Measurements from ENCODE around the gene LY6G6C. TPM values are rescaled to one million over a fixed set of nuclear protein-coding genes. Genes with fewer than 3 reads are reported as not detected.
A peak's percentile ranks its signal among the peaks of the same experiment; 100 is the strongest.

LY6G6C gene
- total RNA-seq, 1 donor from 2014 or later = 0.66 TPM

- H3K36me3 Mint-ChIP-seq (ENCODE audit: low read depth, unreplicated experiment) = peaks cover 21% of the 10 kb centered on the region
- Histone ChIP-seq H3K9me3 (ENCODE audit: insufficient read depth, low read depth, low read length) (no peaks in the 10 kb centered on the region), H3K36me3 (ENCODE audit: insufficient read depth, low read length) (peaks cover 7% of the 10 kb centered on the region), H3K27ac (ENCODE audit: low read depth, low read length) (no peak overlapping the region), H3K27me3 (ENCODE audit: insufficient read depth, low read length) (no peaks in the 10 kb centered on the region), H3K4me3 (ENCODE audit: insufficient read depth, low read depth, low read length) (no peak overlapping the region), H3K9ac (ENCODE audit: low read length) (no peak overlapping the region), H4K20me1 (ENCODE audit: insufficient read depth, low read length) (peaks cover under 1% of the 10 kb centered on the region), H3K79me2 (ENCODE audit: insufficient read depth, low read length) (no peaks in the 10 kb centered on the region), H3K4me1 (ENCODE audit: insufficient read depth, low read length) (no peaks in the 10 kb centered on the region), H3K4me2 (ENCODE audit: low read length) (no peak overlapping the region), H2AFZ (ENCODE audit: low read depth, low read length) (no peak overlapping the region)
- H3K4me3 Mint-ChIP-seq (ENCODE audit: unreplicated experiment) = no peak overlapping the region
- TF ChIP-seq CTCF (IDR thresholded peaks at IDR 0.05; ENCODE audit: insufficient read depth, low read depth, low read length) = no peak
- no peak for TF ChIP-seq EZH2 (IDR thresholded peaks at IDR 0.05; ENCODE audit: insufficient read depth, low read length)
- H3K27ac Mint-ChIP-seq (ENCODE audit: unreplicated experiment) = no peak overlapping the region
- FAIRE-seq = no peak
- H3K9me3 Mint-ChIP-seq (ENCODE audit: unreplicated experiment) = peaks cover 7% of the 10 kb centered on the region
- no peak for DNase-seq (ENCODE audit: low read depth)
- peaks cover 4% of the 10 kb centered on the region for H3K4me1 Mint-ChIP-seq (ENCODE audit: low read depth, unreplicated experiment)
- peaks cover 19% of the 10 kb centered on the region for H3K27me3 Mint-ChIP-seq (ENCODE audit: low read depth, unreplicated experiment)
Observed at GRCh38 chr6:31722173-31722572, 627 bp upstream of the LY6G6C start.

GRCh38 chr6:31720196-31720770 lies 1.3 kb downstream of the LY6G6C start:
- H3K9me3 ChIP-seq (ENCODE audit: insufficient read depth, low read depth, low read length) = no peaks in the 10 kb centered on the region
- FAIRE-seq = no peak
- no peak for DNase-seq (ENCODE audit: low read depth)
- H3K27ac ChIP-seq (ENCODE audit: low read depth, low read length) = no peak overlapping the region
- H4K20me1 ChIP-seq (ENCODE audit: insufficient read depth, low read length) = no peaks in the 10 kb centered on the region
- no peak overlapping the region for H3K4me3 Mint-ChIP-seq (ENCODE audit: unreplicated experiment)
- no peaks in the 10 kb centered on the region for H3K79me2 ChIP-seq (ENCODE audit: insufficient read depth, low read length)
- no peak overlapping the region for H3K4me2 ChIP-seq (ENCODE audit: low read length)
- no peak overlapping the region for H3K9ac ChIP-seq (ENCODE audit: low read length)
- peaks cover 12% of the 10 kb centered on the region for H3K36me3 Mint-ChIP-seq (ENCODE audit: low read depth, unreplicated experiment)
- no peak overlapping the region for H3K27ac Mint-ChIP-seq (ENCODE audit: unreplicated experiment)
- H2AFZ ChIP-seq (ENCODE audit: low read depth, low read length) = no peak overlapping the region
- peaks cover 4% of the 10 kb centered on the region for H3K4me1 Mint-ChIP-seq (ENCODE audit: low read depth, unreplicated experiment)
- no peaks in the 10 kb centered on the region for H3K27me3 ChIP-seq (ENCODE audit: insufficient read depth, low read length)
- peaks cover 19% of the 10 kb centered on the region for H3K27me3 Mint-ChIP-seq (ENCODE audit: low read depth, unreplicated experiment)
- no peaks in the 10 kb centered on the region for H3K36me3 ChIP-seq (ENCODE audit: insufficient read depth, low read length)
- H3K4me3 ChIP-seq (ENCODE audit: insufficient read depth, low read depth, low read length) = no peak overlapping the region
- no peaks in the 10 kb centered on the region for H3K4me1 ChIP-seq (ENCODE audit: insufficient read depth, low read length)
- TF ChIP-seq EZH2 (IDR thresholded peaks at IDR 0.05; ENCODE audit: insufficient read depth, low read length) = no peak
- TF ChIP-seq CTCF (IDR thresholded peaks at IDR 0.05; ENCODE audit: insufficient read depth, low read depth, low read length) = no peak
- peaks cover 7% of the 10 kb centered on the region for H3K9me3 Mint-ChIP-seq (ENCODE audit: unreplicated experiment)

GRCh38 chr6:31719001-31719400 lies 2.5 kb downstream of the LY6G6C start:
- H3K27ac ChIP-seq (ENCODE audit: low read depth, low read length) = no peak overlapping the region
- peaks cover 8% of the 10 kb centered on the region for H3K4me1 Mint-ChIP-seq (ENCODE audit: low read depth, unreplicated experiment)
- no peak overlapping the region for H2AFZ ChIP-seq (ENCODE audit: low read depth, low read length)
- H3K36me3 Mint-ChIP-seq (ENCODE audit: low read depth, unreplicated experiment) = peaks cover 3% of the 10 kb centered on the region
- no peak for TF ChIP-seq CTCF (IDR thresholded peaks at IDR 0.05; ENCODE audit: insufficient read depth, low read depth, low read length)
- TF ChIP-seq EZH2 (IDR thresholded peaks at IDR 0.05; ENCODE audit: insufficient read depth, low read length) = no peak
- no peaks in the 10 kb centered on the region for H3K79me2 ChIP-seq (ENCODE audit: insufficient read depth, low read length)
- no peaks in the 10 kb centered on the region for H4K20me1 ChIP-seq (ENCODE audit: insufficient read depth, low read length)
- no peaks in the 10 kb centered on the region for H3K36me3 ChIP-seq (ENCODE audit: insufficient read depth, low read length)
- H3K4me2 ChIP-seq (ENCODE audit: low read length) = no peak overlapping the region
- no peak overlapping the region for H3K27ac Mint-ChIP-seq (ENCODE audit: unreplicated experiment)
- FAIRE-seq (no peak), DNase-seq (ENCODE audit: low read depth) (no peak)
- H3K9me3 ChIP-seq (ENCODE audit: insufficient read depth, low read depth, low read length) = no peaks in the 10 kb centered on the region
- H3K4me3 Mint-ChIP-seq (ENCODE audit: unreplicated experiment) = peak overlapping the region; percentile 57
- H3K27me3 Mint-ChIP-seq (ENCODE audit: low read depth, unreplicated experiment) = peaks cover 19% of the 10 kb centered on the region
- H3K4me3 ChIP-seq (ENCODE audit: insufficient read depth, low read depth, low read length) = no peak overlapping the region
- H3K9ac ChIP-seq (ENCODE audit: low read length) = no peak overlapping the region
- H3K9me3 Mint-ChIP-seq (ENCODE audit: unreplicated experiment) = peaks cover 7% of the 10 kb centered on the region
- H3K4me1 ChIP-seq (ENCODE audit: insufficient read depth, low read length) = no peaks in the 10 kb centered on the region
- H3K27me3 ChIP-seq (ENCODE audit: insufficient read depth, low read length) = no peaks in the 10 kb centered on the region

All from astrocyte (in vitro differentiated cells and primary cell).